ENCODE results near the gene HIVEP3.

HIVEP3 gene

DNA sequence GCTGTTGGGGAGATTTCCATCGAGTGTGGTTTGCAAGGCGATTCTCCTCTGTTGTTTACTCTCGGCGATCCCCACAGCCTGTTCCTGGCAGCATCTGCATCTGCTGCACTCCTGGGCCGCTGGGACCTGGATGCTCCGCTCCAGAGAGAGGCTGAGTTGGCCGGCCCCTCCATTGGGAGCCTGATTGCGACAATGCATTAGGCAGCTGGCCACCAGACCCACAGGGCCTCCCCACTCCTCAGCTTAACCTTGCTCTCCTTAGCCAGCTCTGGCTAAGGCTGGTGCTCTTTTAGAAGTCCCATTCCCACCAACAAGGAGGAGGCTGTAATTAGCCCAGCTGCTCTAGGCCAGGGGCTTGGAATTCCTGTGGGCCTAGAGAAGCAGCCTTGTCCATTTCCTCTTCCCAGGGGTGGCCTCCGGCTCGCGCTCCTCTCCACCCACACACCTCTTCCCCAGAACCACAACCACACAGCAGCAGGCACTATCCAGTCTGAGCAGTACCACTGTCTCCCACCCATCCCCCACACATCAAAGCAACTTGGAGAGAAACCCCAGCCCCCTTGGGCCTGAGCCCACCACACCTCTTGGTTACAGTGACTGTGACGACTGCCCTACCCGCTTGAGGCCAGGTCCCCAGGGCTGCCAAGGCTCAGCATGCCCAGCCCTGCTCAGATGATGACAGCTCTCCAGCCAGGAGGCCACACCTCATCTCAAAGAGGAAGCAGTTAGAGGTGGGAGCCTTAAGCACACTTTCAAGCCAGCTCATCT, 240.4 kb downstream of the HIVEP3 start:
- H3K4me1 ChIP-seq (ENCODE audit: low read length), result peaks cover 34% of the 10 kb centered on the region
- no peak overlapping the region for H3K4me3 ChIP-seq (ENCODE audit: low read length)
- no peaks in the 10 kb centered on the region for H3K36me3 ChIP-seq (replicated peaks; ENCODE audit: insufficient read depth, low read length)
- H3F3A ChIP-seq (ENCODE audit: insufficient read depth, low read length), result peaks cover 6% of the 10 kb centered on the region
- no peaks in the 10 kb centered on the region for H3K9me2 ChIP-seq (replicated peaks; ENCODE audit: insufficient read depth, low read length)
- no peak overlapping the region for H3K27ac ChIP-seq (ENCODE audit: low read length)
- TF ChIP-seq EZH2 (optimal IDR thresholded peaks at IDR 0.05; ENCODE audit: low read depth, low read length) (no peak), EZH2phosphoT487 (IDR thresholded peaks at IDR 0.05; ENCODE audit: low read length) (no peak)
- no peaks in the 10 kb centered on the region for H4K20me1 ChIP-seq (ENCODE audit: insufficient read depth, low read length)
- no peak overlapping the region for H2AFZ ChIP-seq (ENCODE audit: low read length)
- H3K9me3 ChIP-seq (replicated peaks; ENCODE audit: insufficient read depth, low read length), result no peaks in the 10 kb centered on the region
- no peak for DNase-seq
- H3K9ac ChIP-seq (ENCODE audit: low read length), result no peak overlapping the region
- no peaks in the 10 kb centered on the region for H3K79me2 ChIP-seq (ENCODE audit: low read length)
- H3K4me2 ChIP-seq (ENCODE audit: low read depth, low read length), result no peak overlapping the region
- no peaks in the 10 kb centered on the region for H3K27me3 ChIP-seq (replicated peaks; ENCODE audit: insufficient read depth, low read length)

DNA sequence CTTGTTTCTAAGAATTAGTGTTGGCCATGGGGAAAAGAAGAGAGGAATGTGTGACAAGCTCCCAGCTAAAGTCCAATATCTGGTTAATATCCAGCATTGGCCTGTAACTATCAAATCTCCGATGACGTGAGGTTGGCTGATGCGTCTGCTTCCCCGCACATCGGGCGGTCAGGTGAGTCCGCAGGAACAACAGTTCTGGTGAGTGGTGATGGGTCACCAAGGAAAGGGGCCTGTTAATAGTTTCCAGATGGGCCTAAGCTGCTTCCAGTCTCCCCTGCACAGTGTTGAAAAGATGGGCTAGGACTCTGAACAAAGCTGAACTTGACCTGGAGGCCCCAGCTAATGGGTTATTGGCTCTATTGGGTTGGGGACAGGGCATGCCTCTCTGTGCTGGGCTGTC, 241.1 kb downstream of the HIVEP3 start:
- Histone ChIP-seq H3K27me3 (replicated peaks; ENCODE audit: insufficient read depth, low read length) (no peaks in the 10 kb centered on the region), H3K36me3 (replicated peaks; ENCODE audit: insufficient read depth, low read length) (no peaks in the 10 kb centered on the region), H3F3A (ENCODE audit: insufficient read depth, low read length) (peaks cover 12% of the 10 kb centered on the region), H3K9ac (ENCODE audit: low read length) (no peak overlapping the region), H3K4me1 (ENCODE audit: low read length) (peaks cover 34% of the 10 kb centered on the region), H3K79me2 (ENCODE audit: low read length) (no peaks in the 10 kb centered on the region), H2AFZ (ENCODE audit: low read length) (no peak overlapping the region), H3K9me2 (replicated peaks; ENCODE audit: insufficient read depth, low read length) (no peaks in the 10 kb centered on the region), H3K4me2 (ENCODE audit: low read depth, low read length) (no peak overlapping the region), H3K27ac (ENCODE audit: low read length) (no peak overlapping the region), H4K20me1 (ENCODE audit: insufficient read depth, low read length) (no peaks in the 10 kb centered on the region), H3K9me3 (replicated peaks; ENCODE audit: insufficient read depth, low read length) (no peaks in the 10 kb centered on the region), H3K4me3 (ENCODE audit: low read length) (no peak overlapping the region)
- DNase-seq, result no peak
- TF ChIP-seq, protein P1, sequence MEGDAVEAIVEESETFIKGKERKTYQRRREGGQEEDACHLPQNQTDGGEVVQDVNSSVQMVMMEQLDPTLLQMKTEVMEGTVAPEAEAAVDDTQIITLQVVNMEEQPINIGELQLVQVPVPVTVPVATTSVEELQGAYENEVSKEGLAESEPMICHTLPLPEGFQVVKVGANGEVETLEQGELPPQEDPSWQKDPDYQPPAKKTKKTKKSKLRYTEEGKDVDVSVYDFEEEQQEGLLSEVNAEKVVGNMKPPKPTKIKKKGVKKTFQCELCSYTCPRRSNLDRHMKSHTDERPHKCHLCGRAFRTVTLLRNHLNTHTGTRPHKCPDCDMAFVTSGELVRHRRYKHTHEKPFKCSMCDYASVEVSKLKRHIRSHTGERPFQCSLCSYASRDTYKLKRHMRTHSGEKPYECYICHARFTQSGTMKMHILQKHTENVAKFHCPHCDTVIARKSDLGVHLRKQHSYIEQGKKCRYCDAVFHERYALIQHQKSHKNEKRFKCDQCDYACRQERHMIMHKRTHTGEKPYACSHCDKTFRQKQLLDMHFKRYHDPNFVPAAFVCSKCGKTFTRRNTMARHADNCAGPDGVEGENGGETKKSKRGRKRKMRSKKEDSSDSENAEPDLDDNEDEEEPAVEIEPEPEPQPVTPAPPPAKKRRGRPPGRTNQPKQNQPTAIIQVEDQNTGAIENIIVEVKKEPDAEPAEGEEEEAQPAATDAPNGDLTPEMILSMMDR (IDR thresholded peaks at IDR 0.05; ENCODE audit: low read length), result no peak

DNA sequence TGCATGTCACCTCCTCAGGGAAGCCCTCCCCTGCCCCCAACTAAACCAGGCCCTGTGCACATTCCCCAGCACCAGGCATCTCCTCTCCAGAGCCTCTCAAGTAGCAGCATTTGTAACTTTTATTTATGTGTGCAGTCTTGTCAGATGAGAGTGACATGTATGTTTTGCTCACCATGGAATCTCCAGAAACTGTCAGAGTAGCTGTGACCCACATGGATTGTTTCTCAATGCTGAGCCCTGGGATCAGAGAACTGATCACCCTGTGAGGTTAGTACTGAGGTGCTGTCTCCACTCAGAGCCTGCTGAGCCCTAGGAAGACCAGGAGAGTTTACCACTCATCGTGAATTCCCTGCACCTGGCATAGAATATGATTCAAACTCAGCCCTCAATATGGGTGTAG, 243.3 kb downstream of the HIVEP3 start:
- TF ChIP-seq EZH2 (optimal IDR thresholded peaks at IDR 0.05; ENCODE audit: low read depth, low read length), result no peak
- TF ChIP-seq, protein P1 (IDR thresholded peaks at IDR 0.05; ENCODE audit: low read length), result no peak
- no peak for TF ChIP-seq EZH2phosphoT487 (IDR thresholded peaks at IDR 0.05; ENCODE audit: low read length)
- Histone ChIP-seq H3K9ac (ENCODE audit: low read length) (no peak overlapping the region), H3K4me2 (ENCODE audit: low read depth, low read length) (no peak overlapping the region), H3K27ac (ENCODE audit: low read length) (no peak overlapping the region), H3K27me3 (replicated peaks; ENCODE audit: insufficient read depth, low read length) (no peaks in the 10 kb centered on the region), H3F3A (ENCODE audit: insufficient read depth, low read length) (peaks cover 12% of the 10 kb centered on the region), H2AFZ (ENCODE audit: low read length) (no peak overlapping the region), H3K9me2 (replicated peaks; ENCODE audit: insufficient read depth, low read length) (no peaks in the 10 kb centered on the region), H3K4me3 (ENCODE audit: low read length) (no peak overlapping the region), H3K79me2 (ENCODE audit: low read length) (no peaks in the 10 kb centered on the region), H3K36me3 (replicated peaks; ENCODE audit: insufficient read depth, low read length) (no peaks in the 10 kb centered on the region), H3K9me3 (replicated peaks; ENCODE audit: insufficient read depth, low read length) (no peaks in the 10 kb centered on the region), H4K20me1 (ENCODE audit: insufficient read depth, low read length) (no peaks in the 10 kb centered on the region), H3K4me1 (ENCODE audit: low read length) (peaks cover 38% of the 10 kb centered on the region)
- no peak for DNase-seq

DNA sequence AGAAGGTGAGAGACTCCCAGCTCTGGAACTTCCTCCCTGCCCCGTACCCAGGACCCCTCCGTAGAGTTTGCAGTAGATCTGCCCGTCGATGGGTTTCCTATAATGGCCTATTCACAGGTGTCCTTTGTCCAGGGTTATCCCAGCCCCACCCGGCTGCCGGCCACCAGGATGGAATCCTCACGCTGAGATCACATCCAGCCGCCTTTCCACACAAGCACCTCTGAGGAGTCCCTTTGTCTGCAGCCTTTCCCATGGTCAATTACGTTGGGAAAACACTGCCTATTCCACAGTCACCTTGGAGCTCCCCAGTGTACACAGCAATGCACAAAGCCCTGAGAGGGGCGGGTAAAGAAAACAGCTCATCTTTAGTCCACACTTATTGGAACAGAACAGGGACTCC, 244.2 kb downstream of the HIVEP3 start:
- H3K4me1 ChIP-seq (ENCODE audit: low read length), result peaks cover 45% of the 10 kb centered on the region
- no peaks in the 10 kb centered on the region for H4K20me1 ChIP-seq (ENCODE audit: insufficient read depth, low read length)
- no peaks in the 10 kb centered on the region for H3K79me2 ChIP-seq (ENCODE audit: low read length)
- no peaks in the 10 kb centered on the region for H3K36me3 ChIP-seq (replicated peaks; ENCODE audit: insufficient read depth, low read length)
- 0 out of 2 replicates have a peak overlapping the region, but pooled peaks have one; percentile 47 for H3K4me2 ChIP-seq (ENCODE audit: low read depth, low read length)
- peaks cover 12% of the 10 kb centered on the region for H3F3A ChIP-seq (ENCODE audit: insufficient read depth, low read length)
- TF ChIP-seq EZH2 (optimal IDR thresholded peaks at IDR 0.05; ENCODE audit: low read depth, low read length) (no peak), EZH2phosphoT487 (IDR thresholded peaks at IDR 0.05; ENCODE audit: low read length) (no peak)
- TF ChIP-seq, protein P1 (IDR thresholded peaks at IDR 0.05; ENCODE audit: low read length), result no peak
- H3K9ac ChIP-seq (ENCODE audit: low read length), result no peak overlapping the region
- no peaks in the 10 kb centered on the region for H3K27me3 ChIP-seq (replicated peaks; ENCODE audit: insufficient read depth, low read length)
- no peak overlapping the region for H2AFZ ChIP-seq (ENCODE audit: low read length)
- no peak overlapping the region for H3K4me3 ChIP-seq (ENCODE audit: low read length)
- no peaks in the 10 kb centered on the region for H3K9me3 ChIP-seq (replicated peaks; ENCODE audit: insufficient read depth, low read length)
- H3K27ac ChIP-seq (ENCODE audit: low read length), result no peak overlapping the region
- no peaks in the 10 kb centered on the region for H3K9me2 ChIP-seq (replicated peaks; ENCODE audit: insufficient read depth, low read length)
- DNase-seq, result no peak
